ENCODE results near the gene RNU6-7.

RNU6-7 gene

GRCh38 chr14:32249780-32250179, 47.9 kb downstream of the RNU6-7 start:
- no peak for TF ChIP-seq CTCF (IDR thresholded peaks at IDR 0.05; ENCODE audit: low read length, missing control alignments)
- no peak overlapping the region for H3K4me3 ChIP-seq (replicated peaks; ENCODE audit: low read depth, low read length)
- DNase-seq (ENCODE audit: low read depth) = no peak

GRCh38 chr14:32250681-32251080, 48.8 kb downstream of the RNU6-7 start:
- no peak for DNase-seq (ENCODE audit: low read depth)
- H3K4me3 ChIP-seq (replicated peaks; ENCODE audit: low read depth, low read length) = no peak overlapping the region
- no peak for TF ChIP-seq CTCF (IDR thresholded peaks at IDR 0.05; ENCODE audit: low read length, missing control alignments)

- TF ChIP-seq CTCF (IDR thresholded peaks at IDR 0.05; ENCODE audit: low read length, missing control alignments) = no peak
- no peak for DNase-seq (ENCODE audit: low read depth)
- H3K4me3 ChIP-seq (replicated peaks; ENCODE audit: low read depth, low read length) = no peak overlapping the region
Observed at GRCh38 chr14:32251530-32251929, 49.7 kb downstream of the RNU6-7 start.

All from fibroblast of pulmonary artery (primary cell).